Endometrial microvascular endothelial cells (primary cell): ENCODE results near the gene VN1R4. TPM values are rescaled to one million over a fixed set of nuclear protein-coding genes. Genes with fewer than 3 reads are reported as not detected.
"Not testable (repeated sequence)": the region's sequence is repeated elsewhere in the genome, so short reads cannot be mapped to it uniquely, and the experiment has no call there.

Source experiments
- in situ Hi-C: cut with HindIII; loops from 2 replicates; pipeline ENCODE4 v1.10.0; 2017; ENCODE audit warnings: low sequenced_read_pairs, low pct_unique_long_range_greater_than_20kb; ENCODE audit errors: inconsistent ontology term
- total RNA-seq: library from RNA; depleted of rRNA; stranded (reverse); fragments of >200 nt; gene quantifications from one replicate; pipeline ENCODE4 v1.2.3, GENCODE V29; 2015; ENCODE audit errors: inconsistent ontology term

VN1R4 gene
- total RNA-seq, 1 donor from 2014 or later: not detected

GRCh38 chr19:53222716-53223115 is 44.8 kb downstream of the VN1R4 start:
- in situ Hi-C loops: not testable (repeated sequence)

Other genes with a start within 250 kb of the VN1R4 start
- gene ERVV-2, start 223.0 kb downstream of the VN1R4 start, total RNA-seq: not detected
- 30.5 TPM for gene ZNF160, start 164.3 kb downstream of the VN1R4 start, total RNA-seq
- gene ZNF415, start 134.8 kb downstream of the VN1R4 start, total RNA-seq: 15.4 TPM
- 7.5 TPM for gene ZNF347, start 108.7 kb downstream of the VN1R4 start, total RNA-seq
- gene ZNF665, start 74.4 kb downstream of the VN1R4 start, total RNA-seq: 6.4 TPM
- 7.6 TPM for gene ZNF677, start 12.8 kb downstream of the VN1R4 start, total RNA-seq
- gene VN1R2, start 9.4 kb downstream of the VN1R4 start, total RNA-seq: not detected
- gene ZNF845, start 66.0 kb upstream of the VN1R4 start, total RNA-seq: 3.4 TPM
- 0.84 TPM for gene ZNF525, start 98.0 kb upstream of the VN1R4 start, total RNA-seq
- gene ZNF765, start 127.4 kb upstream of the VN1R4 start, total RNA-seq: 7.2 TPM
- 10.4 TPM for gene ZNF761, start 164.3 kb upstream of the VN1R4 start, total RNA-seq
- gene ZNF813, start 200.0 kb upstream of the VN1R4 start, total RNA-seq: 1.5 TPM